ENCODE measurements around the gene GNB1L. TPM values are rescaled to one million over a fixed set of nuclear protein-coding genes. Genes with fewer than 3 reads are reported as not detected.

The GNB1L gene
- total RNA-seq, 1 experiment from 2014 or later: 15.8 TPM

DNA sequence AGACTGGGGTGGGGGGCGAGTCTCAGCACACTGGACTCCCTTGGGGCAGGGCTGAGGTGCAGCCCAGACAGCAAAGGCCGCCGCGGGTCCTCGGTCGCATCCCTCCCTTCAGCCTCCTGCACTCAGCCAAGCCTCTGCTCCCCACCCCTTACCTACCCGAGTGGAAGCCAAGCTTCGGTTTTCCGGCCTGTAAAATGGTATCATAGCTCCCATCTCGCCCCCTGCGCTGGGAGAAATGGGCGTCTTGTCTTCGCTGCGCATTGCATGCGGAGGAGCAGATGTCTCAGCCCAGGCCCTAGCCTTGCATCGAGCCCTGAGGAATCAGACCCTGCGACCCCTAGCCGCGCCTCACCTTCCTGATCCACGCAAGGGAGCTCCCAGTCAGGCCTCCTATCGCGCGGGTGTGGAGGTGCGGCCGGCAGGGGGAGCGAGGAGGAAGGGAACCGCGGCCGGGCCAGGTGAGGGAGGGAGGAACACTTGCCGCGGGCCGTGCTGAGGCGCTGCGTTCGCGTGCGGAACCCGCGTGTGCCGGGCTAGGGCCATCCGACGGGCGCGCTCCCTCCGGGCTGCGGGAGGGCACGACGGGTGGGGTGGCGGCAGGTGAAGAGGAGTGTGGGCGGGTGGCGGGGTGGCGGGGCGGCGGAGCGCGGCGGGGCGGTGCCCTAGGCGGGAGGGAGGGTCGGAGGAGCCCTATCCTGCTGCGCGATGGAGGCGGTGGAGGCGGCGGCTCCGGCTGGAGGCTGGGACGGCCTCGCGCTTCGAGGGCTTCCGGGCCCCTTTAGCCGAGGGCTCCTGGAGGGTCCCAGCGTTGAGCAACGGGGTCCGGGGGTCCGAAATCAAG, 98.2 kb downstream of the GNB1L start:
- peaks cover 17% of the 10 kb centered on the region for H3K4me1 Mint-ChIP-seq (ENCODE audit: low read depth, unreplicated experiment)
- Histone ChIP-seq H3K4me3 (ENCODE audit: low read depth, low read length) (peak overlapping the region; percentile 35), H3K27me3 (replicated peaks; ENCODE audit: control insufficient read depth, insufficient read depth, low read length) (no peaks in the 10 kb centered on the region; the same call in 1 of the 2 replicates), H3K36me3 (ENCODE audit: control insufficient read depth, insufficient read depth, low read length) (no peaks in the 10 kb centered on the region), H3K4me1 (peaks cover 18% of the 10 kb centered on the region), H3K9me3 (no peaks in the 10 kb centered on the region)
- POLR2A ChIA-PET: no interaction called here
- TF ChIP-seq CTCF (IDR thresholded peaks at IDR 0.05; ENCODE audit: insufficient read depth in 1 of 2, low read depth in 1 of 2, low read length in 1 of 2, severe bottlenecking in 1 of 2, unreplicated experiment in 1 of 2): peak; percentile 66 to 82
- no TSS peak for BruUV-seq (replicated peaks)
- peak; percentile 76 to 83 for DNase-seq
- intact Hi-C loops (cut with micrococcal nuclease; ENCODE audit: unreplicated experiment): loop anchor here (1.0 kb wide), 1 partner anchor 154 kb away; no protein-coding TSS in a partner anchor
- no peaks in the 10 kb centered on the region for H3K36me3 Mint-ChIP-seq (ENCODE audit: insufficient read depth, unreplicated experiment)
- no peaks in the 10 kb centered on the region for H3K9me3 Mint-ChIP-seq (ENCODE audit: unreplicated experiment)
- peaks cover 7% of the 10 kb centered on the region for H3K27me3 Mint-ChIP-seq (ENCODE audit: insufficient read depth, unreplicated experiment)
- no peak overlapping the region for H3K27ac Mint-ChIP-seq (ENCODE audit: unreplicated experiment)
- CTCF ChIA-PET: interaction anchor here (0.5 to 3.1 kb wide), 18 partner anchors 10 to 572 kb away, joined by 3 to 21 read pairs (median 4); partner anchors contain the start of genes GNB1L, GP1BB and RTL10
- H3K4me3 Mint-ChIP-seq (ENCODE audit: unreplicated experiment): peak overlapping the region; percentile 67

GRCh38 chr22:19755722-19756287, 98.9 kb downstream of the GNB1L start:
- intact Hi-C loops (cut with micrococcal nuclease; ENCODE audit: unreplicated experiment): loop anchor here (1.0 kb wide), 1 partner anchor 154 kb away; no protein-coding TSS in a partner anchor
- H3K4me1 ChIP-seq: peaks cover 25% of the 10 kb centered on the region
- BruUV-seq (replicated peaks): no TSS peak
- H3K27me3 Mint-ChIP-seq (ENCODE audit: insufficient read depth, unreplicated experiment): peaks cover 7% of the 10 kb centered on the region
- H3K4me3 ChIP-seq (ENCODE audit: low read depth, low read length): no peak overlapping the region
- H3K4me3 Mint-ChIP-seq (ENCODE audit: unreplicated experiment): peak overlapping the region; percentile 67
- H3K9me3 Mint-ChIP-seq (ENCODE audit: unreplicated experiment): no peaks in the 10 kb centered on the region
- no peaks in the 10 kb centered on the region for H3K36me3 ChIP-seq (ENCODE audit: control insufficient read depth, insufficient read depth, low read length)
- H3K9me3 ChIP-seq: no peaks in the 10 kb centered on the region
- CTCF ChIA-PET: interaction anchor here (0.7 to 3.1 kb wide), 16 partner anchors 10 to 207 kb away, joined by 3 to 21 read pairs (median 4); partner anchors contain the start of genes GNB1L, GP1BB and RTL10
- no peaks in the 10 kb centered on the region; the same call in 1 of the 2 replicates for H3K27me3 ChIP-seq (replicated peaks; ENCODE audit: control insufficient read depth, insufficient read depth, low read length)
- H3K27ac Mint-ChIP-seq (ENCODE audit: unreplicated experiment): no peak overlapping the region
- no peaks in the 10 kb centered on the region for H3K36me3 Mint-ChIP-seq (ENCODE audit: insufficient read depth, unreplicated experiment)
- DNase-seq: no peak
- no peak for TF ChIP-seq CTCF (IDR thresholded peaks at IDR 0.05; ENCODE audit: insufficient read depth in 1 of 2, low read depth in 1 of 2, low read length in 1 of 2, severe bottlenecking in 1 of 2, unreplicated experiment in 1 of 2)
- POLR2A ChIA-PET: no interaction called here
- peaks cover 17% of the 10 kb centered on the region for H3K4me1 Mint-ChIP-seq (ENCODE audit: low read depth, unreplicated experiment)

DNA sequence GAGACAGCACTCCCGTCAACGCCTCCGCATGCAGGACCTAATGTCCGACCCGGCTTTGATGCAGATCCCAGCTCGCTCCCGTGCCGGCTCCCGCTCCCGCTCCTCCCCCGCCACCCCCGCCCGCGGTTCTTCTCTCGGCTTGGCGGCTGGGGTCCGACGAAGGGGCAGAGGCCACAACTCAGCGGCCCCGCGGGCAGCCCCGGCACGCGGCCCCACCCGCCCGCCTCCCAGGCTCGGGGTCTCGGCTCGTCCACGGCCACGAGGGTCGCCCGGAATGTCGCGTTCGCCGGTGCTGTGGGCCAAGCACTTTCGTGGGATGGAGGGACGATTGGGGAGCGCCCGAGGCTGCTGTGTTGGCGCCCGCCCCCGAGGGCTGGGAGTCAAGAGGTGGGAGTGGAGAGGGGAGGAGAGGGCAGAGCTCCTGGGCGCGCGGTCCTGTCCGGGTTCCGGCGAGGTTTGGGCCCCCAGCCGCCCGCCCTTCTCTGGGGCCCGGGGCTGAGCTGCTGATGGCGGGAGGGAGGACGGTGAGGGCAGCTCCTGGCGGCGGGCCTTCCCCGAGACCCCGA, 99.4 kb downstream of the GNB1L start:
- intact Hi-C loops (cut with micrococcal nuclease; ENCODE audit: unreplicated experiment): no loop called here
- H3K27ac Mint-ChIP-seq (ENCODE audit: unreplicated experiment): no peak overlapping the region
- no peak for TF ChIP-seq CTCF (IDR thresholded peaks at IDR 0.05; ENCODE audit: insufficient read depth in 1 of 2, low read depth in 1 of 2, low read length in 1 of 2, severe bottlenecking in 1 of 2, unreplicated experiment in 1 of 2)
- no TSS peak for BruUV-seq (replicated peaks)
- no peaks in the 10 kb centered on the region for H3K36me3 Mint-ChIP-seq (ENCODE audit: insufficient read depth, unreplicated experiment)
- peaks cover 26% of the 10 kb centered on the region for H3K4me1 ChIP-seq
- H3K9me3 Mint-ChIP-seq (ENCODE audit: unreplicated experiment): no peaks in the 10 kb centered on the region
- no peaks in the 10 kb centered on the region; the same call in 1 of the 2 replicates for H3K27me3 ChIP-seq (replicated peaks; ENCODE audit: control insufficient read depth, insufficient read depth, low read length)
- peaks cover 14% of the 10 kb centered on the region for H3K4me1 Mint-ChIP-seq (ENCODE audit: low read depth, unreplicated experiment)
- peaks cover 5% of the 10 kb centered on the region for H3K27me3 Mint-ChIP-seq (ENCODE audit: insufficient read depth, unreplicated experiment)
- no peak overlapping the region for H3K4me3 ChIP-seq (ENCODE audit: low read depth, low read length)
- peak overlapping the region; percentile 19 for H3K4me3 Mint-ChIP-seq (ENCODE audit: unreplicated experiment)
- no peaks in the 10 kb centered on the region for H3K9me3 ChIP-seq
- no peaks in the 10 kb centered on the region for H3K36me3 ChIP-seq (ENCODE audit: control insufficient read depth, insufficient read depth, low read length)
- ChIA-PET POLR2A (no interaction called here), CTCF (interaction anchor here (1.3 kb wide), 1 partner anchor 10 kb away, joined by 3 read pairs; no protein-coding TSS in a partner anchor)
- DNase-seq: no peak
